K562 (cell line): ENCODE measurements around the gene ABLIM2. TPM values are rescaled to one million over a fixed set of nuclear protein-coding genes. Genes with fewer than 3 reads are reported as not detected.

ENCODE experiments used
- ATAC-seq: fragments of 200-7000 bp; cut with Tn5 transposase; 3 replicates; pipeline ENCODE4 v1.9.1; 2020; ENCODE audit warnings: moderate library complexity
- BruUV-seq: library from RNA; stranded (reverse); fragments of 400-500 nt; replicated peaks from 2 replicates; lab custom pipeline; 2021; lab: Mats Ljungman, UMichigan
- CTCF ChIA-PET: fragments of 300-600 bp; formaldehyde crosslinking; extraction: SDS; loops from one replicate; lab custom pipeline; 2021; ENCODE audit warnings: low intra/inter-chr PET ratio; lab: Yijun Ruan, JAX
- POLR2A ChIA-PET: fragments of 300-600, 350-650 bp; sonication (Branson Sonifier 250); formaldehyde crosslinking; extraction: SDS; loops from one replicate; lab custom pipeline; 2021; ENCODE audit warnings: antibody characterized with exemption, inconsistent platforms; lab: Yijun Ruan, JAX
- DNase-seq, 4 experiments: peaks; one replicate each; pipeline versions ENCODE4 v3.0.0 to v3.0.0-alpha.2; 2011 to 2018; ENCODE audit warnings: low spot score in 3 of 4, mixed read lengths in 3 of 4; ENCODE audit errors: extremely low read depth in 1 of 4
- FAIRE-seq: peaks from 2 replicates; lab custom pipeline; 2011; peaks lifted over from hg19 to GRCh38; lab: Jason Lieb, UNC
- H2AFZ ChIP-seq: 2 replicates; pipeline ENCODE4 v1.6.0; 2011; ENCODE audit warnings: low read depth, low read length, control low read depth, inconsistent platforms
- H3K27ac ChIP-seq: fragments of 200-600 bp; 3 replicates; pipeline ENCODE4 v1.8.0; 2011; ENCODE audit warnings: low read depth, mild to moderate bottlenecking, control low read depth, inconsistent platforms, low read length, moderate library complexity, mixed read lengths; ENCODE audit errors: extremely low read depth
- H3K27me3 ChIP-seq, 2 experiments: fragments of 300-600 bp in 1 of 2; 2 replicates in 1 of 2; 3 replicates in 1 of 2; pipeline versions ENCODE4 v1.6.0 to v1.8.0; 2011; ENCODE audit warnings: inconsistent platforms in 2 of 2, low read length in 2 of 2, mild to moderate bottlenecking in 1 of 2, mixed read lengths in 1 of 2, moderate library complexity in 1 of 2; ENCODE audit not compliant: control insufficient read depth in 2 of 2, insufficient read depth in 2 of 2
- H3K36me3 ChIP-seq: fragments of 300-600 bp; 3 replicates; pipeline ENCODE4 v1.8.0; 2011; ENCODE audit warnings: mild to moderate bottlenecking, low read length, inconsistent platforms; ENCODE audit not compliant: control insufficient read depth, insufficient read depth
- H3K4me1 ChIP-seq, 2 experiments: fragments of 200-600 bp in 1 of 2; replicated peaks in 1 of 2; 2 replicates in 1 of 2; 3 replicates in 1 of 2; pipeline versions ENCODE4 v1.5.1 to v1.8.0; 2011; ENCODE audit warnings: inconsistent platforms in 2 of 2, low read length in 2 of 2, mild to moderate bottlenecking in 1 of 2, mixed read lengths in 1 of 2, moderate library complexity in 1 of 2; ENCODE audit not compliant: control insufficient read depth in 2 of 2, insufficient read depth in 2 of 2
- H3K4me2 ChIP-seq: 2 replicates; pipeline ENCODE4 v1.6.1; 2011; ENCODE audit warnings: low read length, control low read depth, inconsistent platforms, mixed read lengths; ENCODE audit not compliant: insufficient read depth
- H3K4me3 ChIP-seq: fragments of 200-600 bp; sonication (generic), shearing (Covaris generic); 2 replicates; pipeline ENCODE4 v1.5.1; 2016; ENCODE audit warnings: control low read depth, inconsistent platforms
- H3K79me2 ChIP-seq: fragments of 200-600 bp; 3 replicates; pipeline ENCODE4 v1.8.0; 2011; ENCODE audit warnings: low read length, inconsistent platforms; ENCODE audit not compliant: control insufficient read depth, insufficient read depth
- H3K9ac ChIP-seq, 2 experiments: 2 replicates each; pipeline versions ENCODE4 v1.6.0 to v1.6.1; 2011; ENCODE audit warnings: low read depth in 2 of 2, low read length in 2 of 2, control low read depth in 1 of 2, inconsistent platforms in 1 of 2, mild to moderate bottlenecking in 1 of 2, mixed read lengths in 1 of 2; ENCODE audit not compliant: insufficient read depth in 1 of 2
- H3K9me1 ChIP-seq: one replicate; pipeline ENCODE4 v1.6.0; 2011; ENCODE audit warnings: inconsistent platforms, mild to moderate bottlenecking, low read length, moderate library complexity; ENCODE audit not compliant: control insufficient read depth, insufficient read depth
- H3K9me3 ChIP-seq: replicated peaks from 2 replicates; pipeline ENCODE4 v1.5.1; 2011; ENCODE audit warnings: low read depth, low read length, inconsistent platforms; ENCODE audit not compliant: control insufficient read depth, insufficient read depth
- H4K20me1 ChIP-seq: replicated peaks from 2 replicates; pipeline ENCODE4 v1.6.1; 2011; ENCODE audit warnings: low read length, inconsistent platforms, mixed read lengths; ENCODE audit not compliant: control insufficient read depth, insufficient read depth
- GATA2 ChIP-seq: sonication (generic); formaldehyde crosslinking; IDR thresholded peaks from 2 replicates; pipeline ENCODE4 v1.4.0; 2020; ENCODE audit warnings: mild to moderate bottlenecking, missing genetic modification reagents
- GTF2A2 ChIP-seq: IDR thresholded peaks from 2 replicates; pipeline ENCODE4 v1.6.1; 2016; ENCODE audit warnings: mild to moderate bottlenecking, missing genetic modification characterization, missing compliant biosample characterization
- PCBP2 ChIP-seq: fragments of 200-400 bp; formaldehyde crosslinking; IDR thresholded peaks from 2 replicates; pipeline ENCODE4 v1.6.1; 2018; ENCODE audit warnings: low read length, low read depth, mild to moderate bottlenecking, moderate library complexity; ENCODE audit not compliant: poor library complexity, severe bottlenecking
- TAL1 ChIP-seq: fragments of 450-650 bp; IDR thresholded peaks from 2 replicates; pipeline ENCODE4 v1.6.1; 2016; ENCODE audit warnings: mild to moderate bottlenecking
- TEAD2 ChIP-seq: fragments of 450-650 bp; IDR thresholded peaks from 2 replicates; pipeline ENCODE4 v1.6.1; 2016; ENCODE audit warnings: missing genetic modification characterization, control low read depth, missing compliant biosample characterization
- ZKSCAN8 ChIP-seq: fragments of 200-800 bp; sonication (Bioruptor generic); IDR thresholded peaks from 2 replicates; pipeline ENCODE4 v1.6.1; 2016; ENCODE audit warnings: missing genetic modification characterization, missing compliant biosample characterization
- ZNF239 ChIP-seq: fragments of 250-450 bp; sonication (Bioruptor Pico); IDR thresholded peaks from 2 replicates; pipeline ENCODE4 v1.4.0; 2020; ENCODE audit warnings: mild to moderate bottlenecking
- ZNF507 ChIP-seq: conservative IDR thresholded peaks from 2 replicates; pipeline ENCODE4 v1.6.1; 2017; ENCODE audit warnings: missing genetic modification characterization, missing compliant biosample characterization
- ZNF644 ChIP-seq: fragments of 200-800 bp; sonication (Bioruptor generic); IDR thresholded peaks from 2 replicates; pipeline ENCODE4 v1.6.1; 2016; ENCODE audit warnings: low read depth, missing genetic modification characterization, missing compliant biosample characterization
- WGBS: fragments of 100-300 bp; shearing (Covaris generic); methylation state at CpG from one replicate; pipeline ENCODE4 v1.1.6; 2016; ENCODE audit warnings: low coverage, mixed read lengths; ENCODE audit not compliant: insufficient coverage; ENCODE audit errors: missing lambda C conversion rate; 5-methylcytosine and 5-hydroxymethylcytosine counted together
- in situ Hi-C: fragments of 300-500 bp; cut with MboI; formaldehyde crosslinking; loops from 4 replicates; pipeline ENCODE4 v1.15.0; 2018; ENCODE audit warnings: inconsistent platforms, mixed read lengths
- intact Hi-C: fragments of 100-400 bp; cut with micrococcal nuclease; formaldehyde crosslinking; loops from 2 replicates; pipeline ENCODE4 v1.14.2; 2022
- polyA plus RNA-seq, 8 experiments: library from polyadenylated mRNA; depleted of rRNA in 4 of 8; stranded (reverse) in 5 of 8; unstranded in 3 of 8; fragments of >200 nt; fragmentation: Nextera tagmentation in 2 of 8; fragmentation: Illumina TruSeq in 1 of 8; extraction: Ambion mirVana in 2 of 8; extraction: Trizol in 1 of 8; gene quantifications; 2 replicates each; pipeline versions ENCODE4 v1.2.1 to v1.2.3, GENCODE V29; 2011 to 2014; ENCODE audit warnings: inconsistent platforms in 1 of 8, missing spikeins in 1 of 8
- total RNA-seq, 7 experiments: library from RNA; depleted of rRNA in 6 of 7; stranded (reverse); fragments of >200 nt in 6 of 7; fragmentation: Illumina TruSeq in 2 of 7; extraction: Trizol in 2 of 7; gene quantifications; 2 replicates each; pipeline versions ENCODE4 v1.2.1 to v1.2.3, GENCODE V29; 2011 to 2021; ENCODE audit warnings: low replicate concordance in 1 of 7
- TF ChIP-seq, protein P1 (sequence below): fragments of 450-650 bp; IDR thresholded peaks from 2 replicates; pipeline ENCODE4 v1.6.1; 2017; ENCODE audit warnings: mild to moderate bottlenecking, moderate library complexity
- TF ChIP-seq, protein P2 (sequence below), 2 experiments: IDR thresholded peaks in 1 of 2; conservative IDR thresholded peaks in 1 of 2; 2 replicates each; pipeline ENCODE4 v1.6.1; 2016; ENCODE audit warnings: low read depth in 2 of 2, mild to moderate bottlenecking in 1 of 2, missing compliant biosample characterization in 1 of 2, missing genetic modification characterization in 1 of 2, moderate library complexity in 1 of 2
- TF ChIP-seq, protein P3 (sequence below): sonication (generic); formaldehyde crosslinking; IDR thresholded peaks from 2 replicates; pipeline ENCODE4 v1.8.0; 2023; ENCODE audit warnings: mild to moderate bottlenecking, missing genetic modification reagents
- TF ChIP-seq, protein P4 (sequence below): sonication (generic); formaldehyde crosslinking; IDR thresholded peaks from 2 replicates; pipeline ENCODE4 v1.8.1; 2023; ENCODE audit warnings: mild to moderate bottlenecking, missing genetic modification reagents

Gene ABLIM2
- total and polyA plus RNA-seq, 9 of the 15 experiments (the other 6 are each of a cell fraction or from before 2014, with no cell fraction given), result not detected

DNA sequence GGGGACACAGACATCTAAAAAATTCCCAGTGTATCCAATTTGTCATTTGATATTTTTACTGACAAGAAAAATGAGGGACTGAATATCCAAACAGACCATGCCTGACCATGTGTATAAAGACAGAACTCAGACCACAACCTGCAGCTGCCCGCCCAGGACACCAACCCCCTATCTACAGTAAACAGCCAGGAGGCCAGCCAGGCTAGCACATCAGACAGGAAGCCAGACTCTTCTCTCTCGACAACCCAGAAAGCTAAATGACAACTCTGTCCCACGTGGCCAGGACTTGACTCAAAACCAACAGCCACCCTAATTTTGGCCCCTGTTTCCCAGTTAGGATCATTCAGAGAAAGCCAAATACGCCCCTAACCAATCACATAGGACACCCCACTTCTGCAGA, 234.0 kb downstream of the ABLIM2 start:
- Histone ChIP-seq H3K4me2 (no peak overlapping the region), H2AFZ (no peak overlapping the region), H3K4me3 (no peak overlapping the region), H3K79me2 (no peaks in the 10 kb centered on the region), H3K27me3 (peaks cover 8 to 46% of the 10 kb centered on the region in 2 experiments; a peak in 3 of 5 replicates), H3K9ac (no peak overlapping the region), H3K27ac (no peak overlapping the region), H3K9me1 (no peaks in the 10 kb centered on the region), H3K4me1 (no peaks in the 10 kb centered on the region), H3K9me3 (no peaks in the 10 kb centered on the region), H3K36me3 (no peaks in the 10 kb centered on the region), H4K20me1 (no peaks in the 10 kb centered on the region)
- DNase-seq (no peak), FAIRE-seq (no peak), ATAC-seq (no peak)
- 0% methylated on average over 4 of the region's 4 CpGs for WGBS
- CTCF ChIA-PET, result no interaction called here
- intact Hi-C loops, result no loop called here
- BruUV-seq, result no TSS peak
- POLR2A ChIA-PET, result interaction anchor here (0.6 to 0.9 kb wide), 2 partner anchors 9 to 12 kb away, joined by 3 to 4 read pairs; no protein-coding TSS in a partner anchor
- in situ Hi-C loops, result no loop called here
- TF ChIP-seq, protein P1, sequence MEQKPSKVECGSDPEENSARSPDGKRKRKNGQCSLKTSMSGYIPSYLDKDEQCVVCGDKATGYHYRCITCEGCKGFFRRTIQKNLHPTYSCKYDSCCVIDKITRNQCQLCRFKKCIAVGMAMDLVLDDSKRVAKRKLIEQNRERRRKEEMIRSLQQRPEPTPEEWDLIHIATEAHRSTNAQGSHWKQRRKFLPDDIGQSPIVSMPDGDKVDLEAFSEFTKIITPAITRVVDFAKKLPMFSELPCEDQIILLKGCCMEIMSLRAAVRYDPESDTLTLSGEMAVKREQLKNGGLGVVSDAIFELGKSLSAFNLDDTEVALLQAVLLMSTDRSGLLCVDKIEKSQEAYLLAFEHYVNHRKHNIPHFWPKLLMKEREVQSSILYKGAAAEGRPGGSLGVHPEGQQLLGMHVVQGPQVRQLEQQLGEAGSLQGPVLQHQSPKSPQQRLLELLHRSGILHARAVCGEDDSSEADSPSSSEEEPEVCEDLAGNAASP, result no peak
- TF ChIP-seq GTF2A2 (tag) (no peak), GATA2 (no peak), PCBP2 (no peak), ZKSCAN8 (CRISPR knock-in tag) (no peak), TAL1 (no peak), TEAD2 (no peak), ZNF507 (tag) (no peak), ZNF239 (no peak), ZNF644 (no peak)
- TF ChIP-seq, protein P2, sequence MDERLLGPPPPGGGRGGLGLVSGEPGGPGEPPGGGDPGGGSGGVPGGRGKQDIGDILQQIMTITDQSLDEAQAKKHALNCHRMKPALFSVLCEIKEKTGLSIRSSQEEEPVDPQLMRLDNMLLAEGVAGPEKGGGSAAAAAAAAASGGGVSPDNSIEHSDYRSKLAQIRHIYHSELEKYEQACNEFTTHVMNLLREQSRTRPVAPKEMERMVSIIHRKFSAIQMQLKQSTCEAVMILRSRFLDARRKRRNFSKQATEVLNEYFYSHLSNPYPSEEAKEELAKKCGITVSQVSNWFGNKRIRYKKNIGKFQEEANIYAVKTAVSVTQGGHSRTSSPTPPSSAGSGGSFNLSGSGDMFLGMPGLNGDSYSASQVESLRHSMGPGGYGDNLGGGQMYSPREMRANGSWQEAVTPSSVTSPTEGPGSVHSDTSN (CRISPR knock-in tag; IDR thresholded peaks at IDR 0.05; ENCODE audit: low read depth), result no peak
- TF ChIP-seq, protein P2 (tag; conservative IDR thresholded peaks at IDR 0.05; ENCODE audit: low read depth), result no peak
- TF ChIP-seq, protein P3, sequence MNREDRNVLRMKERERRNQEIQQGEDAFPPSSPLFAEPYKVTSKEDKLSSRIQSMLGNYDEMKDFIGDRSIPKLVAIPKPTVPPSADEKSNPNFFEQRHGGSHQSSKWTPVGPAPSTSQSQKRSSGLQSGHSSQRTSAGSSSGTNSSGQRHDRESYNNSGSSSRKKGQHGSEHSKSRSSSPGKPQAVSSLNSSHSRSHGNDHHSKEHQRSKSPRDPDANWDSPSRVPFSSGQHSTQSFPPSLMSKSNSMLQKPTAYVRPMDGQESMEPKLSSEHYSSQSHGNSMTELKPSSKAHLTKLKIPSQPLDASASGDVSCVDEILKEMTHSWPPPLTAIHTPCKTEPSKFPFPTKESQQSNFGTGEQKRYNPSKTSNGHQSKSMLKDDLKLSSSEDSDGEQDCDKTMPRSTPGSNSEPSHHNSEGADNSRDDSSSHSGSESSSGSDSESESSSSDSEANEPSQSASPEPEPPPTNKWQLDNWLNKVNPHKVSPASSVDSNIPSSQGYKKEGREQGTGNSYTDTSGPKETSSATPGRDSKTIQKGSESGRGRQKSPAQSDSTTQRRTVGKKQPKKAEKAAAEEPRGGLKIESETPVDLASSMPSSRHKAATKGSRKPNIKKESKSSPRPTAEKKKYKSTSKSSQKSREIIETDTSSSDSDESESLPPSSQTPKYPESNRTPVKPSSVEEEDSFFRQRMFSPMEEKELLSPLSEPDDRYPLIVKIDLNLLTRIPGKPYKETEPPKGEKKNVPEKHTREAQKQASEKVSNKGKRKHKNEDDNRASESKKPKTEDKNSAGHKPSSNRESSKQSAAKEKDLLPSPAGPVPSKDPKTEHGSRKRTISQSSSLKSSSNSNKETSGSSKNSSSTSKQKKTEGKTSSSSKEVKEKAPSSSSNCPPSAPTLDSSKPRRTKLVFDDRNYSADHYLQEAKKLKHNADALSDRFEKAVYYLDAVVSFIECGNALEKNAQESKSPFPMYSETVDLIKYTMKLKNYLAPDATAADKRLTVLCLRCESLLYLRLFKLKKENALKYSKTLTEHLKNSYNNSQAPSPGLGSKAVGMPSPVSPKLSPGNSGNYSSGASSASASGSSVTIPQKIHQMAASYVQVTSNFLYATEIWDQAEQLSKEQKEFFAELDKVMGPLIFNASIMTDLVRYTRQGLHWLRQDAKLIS (CRISPR knock-in tag), result no peak
- TF ChIP-seq, protein P4, sequence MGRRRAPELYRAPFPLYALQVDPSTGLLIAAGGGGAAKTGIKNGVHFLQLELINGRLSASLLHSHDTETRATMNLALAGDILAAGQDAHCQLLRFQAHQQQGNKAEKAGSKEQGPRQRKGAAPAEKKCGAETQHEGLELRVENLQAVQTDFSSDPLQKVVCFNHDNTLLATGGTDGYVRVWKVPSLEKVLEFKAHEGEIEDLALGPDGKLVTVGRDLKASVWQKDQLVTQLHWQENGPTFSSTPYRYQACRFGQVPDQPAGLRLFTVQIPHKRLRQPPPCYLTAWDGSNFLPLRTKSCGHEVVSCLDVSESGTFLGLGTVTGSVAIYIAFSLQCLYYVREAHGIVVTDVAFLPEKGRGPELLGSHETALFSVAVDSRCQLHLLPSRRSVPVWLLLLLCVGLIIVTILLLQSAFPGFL (CRISPR knock-in tag), result no peak
